SK-N-SH treated with all-trans-retinoic acid at 6 μM for 48 hours (cell line): Measurements from ENCODE around the gene PGGHG.
A peak's percentile ranks its signal among the peaks of the same experiment; 100 is the strongest.

Experiments used
- ATAC-seq: fragments of 200-7000 bp; cut with Tn5 transposase; 3 replicates; pipeline ENCODE4 v1.9.1; 2020; ENCODE audit warnings: mild to moderate bottlenecking, moderate library complexity
- ARNTL ChIP-seq: fragments of 450-650 bp; formaldehyde crosslinking; IDR thresholded peaks from 2 replicates; pipeline ENCODE4 v1.5.0; 2020; ENCODE audit warnings: low read depth, mild to moderate bottlenecking, moderate library complexity, borderline replicate concordance
- BACH2 ChIP-seq: fragments of 250-450 bp; sonication (Bioruptor Pico); IDR thresholded peaks from 2 replicates; pipeline ENCODE4 v1.9.0; 2021; ENCODE audit warnings: mild to moderate bottlenecking, borderline replicate concordance
- CREB5 ChIP-seq: fragments of 250-450 bp; sonication (Bioruptor Pico); IDR thresholded peaks from 2 replicates; pipeline ENCODE4 v1.5.1; 2020; ENCODE audit warnings: low read depth, mild to moderate bottlenecking, moderate library complexity
- CSDC2 ChIP-seq: fragments of 250-450 bp; sonication (Bioruptor Pico); IDR thresholded peaks from 2 replicates; pipeline ENCODE4 v1.5.0; 2020; ENCODE audit warnings: mild to moderate bottlenecking, moderate library complexity
- CSRNP3 ChIP-seq: fragments of 250-450 bp; sonication (Bioruptor Pico); IDR thresholded peaks from 2 replicates; pipeline ENCODE4 v1.5.1; 2021; ENCODE audit warnings: mild to moderate bottlenecking, moderate library complexity
- ESRRG ChIP-seq: fragments of 250-450 bp; sonication (Bioruptor Pico); IDR thresholded peaks from 2 replicates; pipeline ENCODE4 v1.6.1; 2021; ENCODE audit warnings: mild to moderate bottlenecking
- GLIS3 ChIP-seq: fragments of 250-450 bp; sonication (Bioruptor Pico); IDR thresholded peaks from 2 replicates; pipeline ENCODE4 v1.5.0; 2020; ENCODE audit warnings: mild to moderate bottlenecking, moderate library complexity
- ISL1 ChIP-seq: fragments of 250-450 bp; sonication (Bioruptor Pico); IDR thresholded peaks from 2 replicates; pipeline ENCODE4 v2.1.2; 2022; ENCODE audit warnings: mild to moderate bottlenecking, moderate library complexity
- OSR1 ChIP-seq: fragments of 250-450 bp; sonication (Bioruptor Pico); IDR thresholded peaks from 2 replicates; pipeline ENCODE4 v1.8.0; 2022; ENCODE audit warnings: moderate library complexity, mild to moderate bottlenecking, inconsistent platforms
- PATZ1 ChIP-seq: fragments of 250-450 bp; sonication (Bioruptor Pico); IDR thresholded peaks from 2 replicates; pipeline ENCODE4 v1.8.0; 2020; ENCODE audit warnings: mild to moderate bottlenecking, moderate library complexity, borderline replicate concordance
- POU6F1 ChIP-seq: fragments of 250-450 bp; sonication (Bioruptor Pico); IDR thresholded peaks from 2 replicates; pipeline ENCODE4 v1.8.0; 2021; ENCODE audit warnings: low read depth, mild to moderate bottlenecking, moderate library complexity, borderline replicate concordance
- PPARA ChIP-seq: fragments of 250-450 bp; sonication (Bioruptor Pico); IDR thresholded peaks from 2 replicates; pipeline ENCODE4 v1.5.0; 2020; ENCODE audit warnings: mild to moderate bottlenecking, borderline replicate concordance
- RARB ChIP-seq: fragments of 250-450 bp; sonication (Bioruptor Pico); IDR thresholded peaks from 2 replicates; pipeline ENCODE4 v1.8.0; 2021; ENCODE audit warnings: mild to moderate bottlenecking, moderate library complexity
- SNAI2 ChIP-seq: fragments of 250-450 bp; sonication (Bioruptor Pico); IDR thresholded peaks from 2 replicates; pipeline ENCODE4 v1.5.0; 2020; ENCODE audit warnings: mild to moderate bottlenecking, moderate library complexity
- TCF4 ChIP-seq: fragments of 250-450 bp; sonication (Bioruptor Pico); IDR thresholded peaks from 2 replicates; pipeline ENCODE4 v1.8.0; 2021; ENCODE audit warnings: mild to moderate bottlenecking, moderate library complexity, borderline replicate concordance
- TOX ChIP-seq: fragments of 250-450 bp; sonication (Bioruptor Pico); IDR thresholded peaks from 2 replicates; pipeline ENCODE4 v1.8.0; 2021; ENCODE audit warnings: mild to moderate bottlenecking, moderate library complexity, borderline replicate concordance
- ZFP3 ChIP-seq: fragments of 250-450 bp; sonication (Bioruptor Pico); IDR thresholded peaks from 2 replicates; pipeline ENCODE4 v1.5.0; 2020; ENCODE audit warnings: mild to moderate bottlenecking, moderate library complexity
- ZFP30 ChIP-seq: fragments of 450-650 bp; formaldehyde crosslinking; IDR thresholded peaks from 2 replicates; pipeline ENCODE4 v1.5.0; 2022; ENCODE audit warnings: mild to moderate bottlenecking, moderate library complexity
- ZNF565 ChIP-seq: fragments of 450-650 bp; formaldehyde crosslinking; conservative IDR thresholded peaks from 2 replicates; pipeline ENCODE4 v1.5.0; 2020; ENCODE audit warnings: low read depth, mild to moderate bottlenecking, moderate library complexity
- TF ChIP-seq, protein P1 (sequence below): fragments of 250-450 bp; sonication (Bioruptor Pico); IDR thresholded peaks from 2 replicates; pipeline ENCODE4 v1.5.0; 2020; ENCODE audit warnings: mild to moderate bottlenecking, moderate library complexity

The PGGHG gene

GRCh38 chr11:250740-251299 lies 38.1 kb upstream of the PGGHG start:
- peak; percentile 92 for ATAC-seq
- no peak for TF ChIP-seq ZNF565
- no peak for TF ChIP-seq ESRRG (CRISPR knock-in tag)
- no peak for TF ChIP-seq SNAI2
- TF ChIP-seq ZFP30 (CRISPR knock-in tag): no peak
- TF ChIP-seq CSRNP3 (CRISPR knock-in tag): no peak
- TF ChIP-seq PATZ1 (CRISPR knock-in tag): no peak

GRCh38 chr11:251550-251949 lies 37.4 kb upstream of the PGGHG start:
- ATAC-seq: no peak
- TF ChIP-seq ZNF565 (no peak), POU6F1 (CRISPR knock-in tag) (no peak), TCF4 (CRISPR knock-in tag) (no peak), TOX (CRISPR knock-in tag) (no peak), CSDC2 (CRISPR knock-in tag) (no peak), PATZ1 (CRISPR knock-in tag) (no peak), ARNTL (CRISPR knock-in tag) (no peak), ISL1 (CRISPR knock-in tag) (no peak), ZFP3 (CRISPR knock-in tag) (no peak), GLIS3 (no peak), CSRNP3 (CRISPR knock-in tag) (no peak), BACH2 (CRISPR knock-in tag) (no peak)

GRCh38 chr11:252666-253065 lies 36.3 kb upstream of the PGGHG start:
- no peak for ATAC-seq
- TF ChIP-seq POU6F1 (CRISPR knock-in tag): no peak
- TF ChIP-seq BACH2 (CRISPR knock-in tag): no peak

- no peak; the same call in 2 of the 3 replicates for ATAC-seq
- TF ChIP-seq, protein P1, sequence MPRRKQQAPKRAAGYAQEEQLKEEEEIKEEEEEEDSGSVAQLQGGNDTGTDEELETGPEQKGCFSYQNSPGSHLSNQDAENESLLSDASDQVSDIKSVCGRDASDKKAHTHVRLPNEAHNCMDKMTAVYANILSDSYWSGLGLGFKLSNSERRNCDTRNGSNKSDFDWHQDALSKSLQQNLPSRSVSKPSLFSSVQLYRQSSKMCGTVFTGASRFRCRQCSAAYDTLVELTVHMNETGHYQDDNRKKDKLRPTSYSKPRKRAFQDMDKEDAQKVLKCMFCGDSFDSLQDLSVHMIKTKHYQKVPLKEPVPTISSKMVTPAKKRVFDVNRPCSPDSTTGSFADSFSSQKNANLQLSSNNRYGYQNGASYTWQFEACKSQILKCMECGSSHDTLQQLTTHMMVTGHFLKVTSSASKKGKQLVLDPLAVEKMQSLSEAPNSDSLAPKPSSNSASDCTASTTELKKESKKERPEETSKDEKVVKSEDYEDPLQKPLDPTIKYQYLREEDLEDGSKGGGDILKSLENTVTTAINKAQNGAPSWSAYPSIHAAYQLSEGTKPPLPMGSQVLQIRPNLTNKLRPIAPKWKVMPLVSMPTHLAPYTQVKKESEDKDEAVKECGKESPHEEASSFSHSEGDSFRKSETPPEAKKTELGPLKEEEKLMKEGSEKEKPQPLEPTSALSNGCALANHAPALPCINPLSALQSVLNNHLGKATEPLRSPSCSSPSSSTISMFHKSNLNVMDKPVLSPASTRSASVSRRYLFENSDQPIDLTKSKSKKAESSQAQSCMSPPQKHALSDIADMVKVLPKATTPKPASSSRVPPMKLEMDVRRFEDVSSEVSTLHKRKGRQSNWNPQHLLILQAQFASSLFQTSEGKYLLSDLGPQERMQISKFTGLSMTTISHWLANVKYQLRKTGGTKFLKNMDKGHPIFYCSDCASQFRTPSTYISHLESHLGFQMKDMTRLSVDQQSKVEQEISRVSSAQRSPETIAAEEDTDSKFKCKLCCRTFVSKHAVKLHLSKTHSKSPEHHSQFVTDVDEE: no peak
- TF ChIP-seq RARB (CRISPR knock-in tag) (no peak), PPARA (CRISPR knock-in tag) (no peak), GLIS3 (no peak), OSR1 (CRISPR knock-in tag) (no peak), ZNF565 (no peak), CREB5 (CRISPR knock-in tag) (no peak)
Measured at GRCh38 chr11:253160-253885, 35.6 kb upstream of the PGGHG start.
